K562 (cell line): Measurements from ENCODE around the gene OCSTAMP.

Experiments
- EZH2 ChIP-seq: IDR thresholded peaks from 2 replicates; pipeline ENCODE4 v1.6.1; 2012; ENCODE audit warnings: low read depth, mild to moderate bottlenecking, inconsistent platforms, low read length, borderline replicate concordance
- MAFF ChIP-seq: IDR thresholded peaks from 2 replicates; pipeline ENCODE4 v1.6.1; 2012; ENCODE audit warnings: low read length, improper control_type of control experiment
- NFYB ChIP-seq: IDR thresholded peaks from 2 replicates; pipeline ENCODE4 v1.6.1; 2011; ENCODE audit warnings: mild to moderate bottlenecking, moderate library complexity; ENCODE audit not compliant: insufficient read length; ENCODE audit errors: extremely low read depth
- POLR2AphosphoS5 ChIP-seq: IDR thresholded peaks from 2 replicates; pipeline ENCODE4 v1.6.1; 2011; ENCODE audit warnings: mild to moderate bottlenecking, low read depth, low read length, moderate library complexity; ENCODE audit not compliant: control insufficient read depth, insufficient read depth
- POU5F1 ChIP-seq: fragments of 150-350 bp; IDR thresholded peaks from 2 replicates; pipeline ENCODE4 v1.6.1; 2014; ENCODE audit warnings: borderline replicate concordance, low read length, low read depth, mild to moderate bottlenecking; ENCODE audit not compliant: partially characterized antibody
- SMARCE1 ChIP-seq: fragments of 450-650 bp; IDR thresholded peaks from 2 replicates; pipeline ENCODE4 v1.7.1; 2016; ENCODE audit warnings: mild to moderate bottlenecking
- TCF3 ChIP-seq: sonication (generic); formaldehyde crosslinking; IDR thresholded peaks from 2 replicates; pipeline ENCODE4 v1.4.0; 2020; ENCODE audit warnings: mild to moderate bottlenecking, missing genetic modification reagents
- ZNF121 ChIP-seq: sonication (generic); formaldehyde crosslinking; conservative IDR thresholded peaks from 2 replicates; pipeline ENCODE4 v1.8.0; 2022; ENCODE audit warnings: missing genetic modification reagents
- ZNF57 ChIP-seq: fragments of 450-650 bp; formaldehyde crosslinking; IDR thresholded peaks from 2 replicates; pipeline ENCODE4 v1.4.0; 2020; ENCODE audit warnings: mild to moderate bottlenecking, moderate library complexity
- TF ChIP-seq, protein P1 (sequence below): fragments of 450-650 bp; formaldehyde crosslinking; IDR thresholded peaks from 2 replicates; pipeline ENCODE4 v1.4.0; 2022; ENCODE audit warnings: mild to moderate bottlenecking, moderate library complexity
- TF ChIP-seq, protein P2 (sequence below): sonication (generic); formaldehyde crosslinking; IDR thresholded peaks from 2 replicates; pipeline ENCODE4 v1.8.0; 2023; ENCODE audit warnings: mild to moderate bottlenecking, missing genetic modification reagents
- TF ChIP-seq, protein P3 (sequence below), 3 experiments: IDR thresholded peaks in 2 of 3; conservative IDR thresholded peaks in 1 of 3; 2 replicates each; pipeline ENCODE4 v1.5.1; 2011 to 2012; ENCODE audit warnings: low read length in 3 of 3, mild to moderate bottlenecking in 3 of 3, control low read depth in 2 of 3, improper control_type of control experiment in 1 of 3, inconsistent platforms in 1 of 3, low read depth in 1 of 3, mixed read lengths in 1 of 3, moderate library complexity in 1 of 3; ENCODE audit not compliant: insufficient read depth in 2 of 3
- TF ChIP-seq, protein P4 (sequence below), 2 experiments: IDR thresholded peaks in 1 of 2; conservative IDR thresholded peaks in 1 of 2; 2 replicates each; pipeline ENCODE4 v1.6.1; 2016; ENCODE audit warnings: low read depth in 2 of 2, mild to moderate bottlenecking in 1 of 2, missing compliant biosample characterization in 1 of 2, missing genetic modification characterization in 1 of 2, moderate library complexity in 1 of 2
- TF ChIP-seq, protein P5 (sequence below): sonication (generic); formaldehyde crosslinking; IDR thresholded peaks from 2 replicates; pipeline ENCODE4 v1.8.1; 2022; ENCODE audit warnings: missing genetic modification reagents

DNA sequence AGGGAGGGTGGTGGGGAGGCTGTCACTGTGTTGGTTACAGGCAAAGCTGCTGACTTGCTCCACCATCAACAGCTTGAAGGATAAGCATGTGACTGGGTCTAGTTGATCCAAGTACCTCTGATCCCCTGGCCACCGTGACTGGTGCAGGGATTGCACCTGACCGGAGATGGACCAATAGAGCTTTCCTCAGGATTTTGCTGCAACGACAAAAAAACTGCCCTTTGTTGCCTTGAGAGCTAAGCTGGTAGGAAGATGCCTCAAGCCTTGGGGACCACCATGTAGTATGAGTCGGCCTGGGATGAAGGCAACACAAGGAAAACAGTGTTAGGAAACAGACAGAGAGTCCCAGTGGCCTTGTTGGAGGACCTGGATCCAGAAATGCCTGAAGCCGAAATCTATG, 1.8 kb downstream of the OCSTAMP start:
- no peak for TF ChIP-seq EZH2
- TF ChIP-seq TCF3 (CRISPR knock-in tag) = no peak
- TF ChIP-seq MAFF = no peak
- TF ChIP-seq, protein P1, sequence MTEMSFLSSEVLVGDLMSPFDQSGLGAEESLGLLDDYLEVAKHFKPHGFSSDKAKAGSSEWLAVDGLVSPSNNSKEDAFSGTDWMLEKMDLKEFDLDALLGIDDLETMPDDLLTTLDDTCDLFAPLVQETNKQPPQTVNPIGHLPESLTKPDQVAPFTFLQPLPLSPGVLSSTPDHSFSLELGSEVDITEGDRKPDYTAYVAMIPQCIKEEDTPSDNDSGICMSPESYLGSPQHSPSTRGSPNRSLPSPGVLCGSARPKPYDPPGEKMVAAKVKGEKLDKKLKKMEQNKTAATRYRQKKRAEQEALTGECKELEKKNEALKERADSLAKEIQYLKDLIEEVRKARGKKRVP = no peak
- TF ChIP-seq NFYB = no peak
- no peak for TF ChIP-seq ZNF121 (CRISPR knock-in tag)
- no peak for TF ChIP-seq ZNF57 (CRISPR knock-in tag)
- TF ChIP-seq, protein P2, sequence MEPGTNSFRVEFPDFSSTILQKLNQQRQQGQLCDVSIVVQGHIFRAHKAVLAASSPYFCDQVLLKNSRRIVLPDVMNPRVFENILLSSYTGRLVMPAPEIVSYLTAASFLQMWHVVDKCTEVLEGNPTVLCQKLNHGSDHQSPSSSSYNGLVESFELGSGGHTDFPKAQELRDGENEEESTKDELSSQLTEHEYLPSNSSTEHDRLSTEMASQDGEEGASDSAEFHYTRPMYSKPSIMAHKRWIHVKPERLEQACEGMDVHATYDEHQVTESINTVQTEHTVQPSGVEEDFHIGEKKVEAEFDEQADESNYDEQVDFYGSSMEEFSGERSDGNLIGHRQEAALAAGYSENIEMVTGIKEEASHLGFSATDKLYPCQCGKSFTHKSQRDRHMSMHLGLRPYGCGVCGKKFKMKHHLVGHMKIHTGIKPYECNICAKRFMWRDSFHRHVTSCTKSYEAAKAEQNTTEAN (CRISPR knock-in tag) = no peak
- no peak for TF ChIP-seq POU5F1
- TF ChIP-seq, protein P3, sequence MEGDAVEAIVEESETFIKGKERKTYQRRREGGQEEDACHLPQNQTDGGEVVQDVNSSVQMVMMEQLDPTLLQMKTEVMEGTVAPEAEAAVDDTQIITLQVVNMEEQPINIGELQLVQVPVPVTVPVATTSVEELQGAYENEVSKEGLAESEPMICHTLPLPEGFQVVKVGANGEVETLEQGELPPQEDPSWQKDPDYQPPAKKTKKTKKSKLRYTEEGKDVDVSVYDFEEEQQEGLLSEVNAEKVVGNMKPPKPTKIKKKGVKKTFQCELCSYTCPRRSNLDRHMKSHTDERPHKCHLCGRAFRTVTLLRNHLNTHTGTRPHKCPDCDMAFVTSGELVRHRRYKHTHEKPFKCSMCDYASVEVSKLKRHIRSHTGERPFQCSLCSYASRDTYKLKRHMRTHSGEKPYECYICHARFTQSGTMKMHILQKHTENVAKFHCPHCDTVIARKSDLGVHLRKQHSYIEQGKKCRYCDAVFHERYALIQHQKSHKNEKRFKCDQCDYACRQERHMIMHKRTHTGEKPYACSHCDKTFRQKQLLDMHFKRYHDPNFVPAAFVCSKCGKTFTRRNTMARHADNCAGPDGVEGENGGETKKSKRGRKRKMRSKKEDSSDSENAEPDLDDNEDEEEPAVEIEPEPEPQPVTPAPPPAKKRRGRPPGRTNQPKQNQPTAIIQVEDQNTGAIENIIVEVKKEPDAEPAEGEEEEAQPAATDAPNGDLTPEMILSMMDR (IDR thresholded peaks at IDR 0.05 in 2 of 3, conservative IDR thresholded peaks at IDR 0.05 in 1 of 3; ENCODE audit: insufficient read depth in 2 of 3, low read depth in 1 of 3, low read length in 3 of 3) = no peak
- TF ChIP-seq, protein P4, sequence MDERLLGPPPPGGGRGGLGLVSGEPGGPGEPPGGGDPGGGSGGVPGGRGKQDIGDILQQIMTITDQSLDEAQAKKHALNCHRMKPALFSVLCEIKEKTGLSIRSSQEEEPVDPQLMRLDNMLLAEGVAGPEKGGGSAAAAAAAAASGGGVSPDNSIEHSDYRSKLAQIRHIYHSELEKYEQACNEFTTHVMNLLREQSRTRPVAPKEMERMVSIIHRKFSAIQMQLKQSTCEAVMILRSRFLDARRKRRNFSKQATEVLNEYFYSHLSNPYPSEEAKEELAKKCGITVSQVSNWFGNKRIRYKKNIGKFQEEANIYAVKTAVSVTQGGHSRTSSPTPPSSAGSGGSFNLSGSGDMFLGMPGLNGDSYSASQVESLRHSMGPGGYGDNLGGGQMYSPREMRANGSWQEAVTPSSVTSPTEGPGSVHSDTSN (CRISPR knock-in tag; IDR thresholded peaks at IDR 0.05; ENCODE audit: low read depth) = no peak
- TF ChIP-seq, protein P4 (tag; conservative IDR thresholded peaks at IDR 0.05; ENCODE audit: low read depth) = no peak
- TF ChIP-seq SMARCE1 = no peak
- TF ChIP-seq, protein P5, sequence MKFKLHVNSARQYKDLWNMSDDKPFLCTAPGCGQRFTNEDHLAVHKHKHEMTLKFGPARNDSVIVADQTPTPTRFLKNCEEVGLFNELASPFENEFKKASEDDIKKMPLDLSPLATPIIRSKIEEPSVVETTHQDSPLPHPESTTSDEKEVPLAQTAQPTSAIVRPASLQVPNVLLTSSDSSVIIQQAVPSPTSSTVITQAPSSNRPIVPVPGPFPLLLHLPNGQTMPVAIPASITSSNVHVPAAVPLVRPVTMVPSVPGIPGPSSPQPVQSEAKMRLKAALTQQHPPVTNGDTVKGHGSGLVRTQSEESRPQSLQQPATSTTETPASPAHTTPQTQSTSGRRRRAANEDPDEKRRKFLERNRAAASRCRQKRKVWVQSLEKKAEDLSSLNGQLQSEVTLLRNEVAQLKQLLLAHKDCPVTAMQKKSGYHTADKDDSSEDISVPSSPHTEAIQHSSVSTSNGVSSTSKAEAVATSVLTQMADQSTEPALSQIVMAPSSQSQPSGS (CRISPR knock-in tag) = no peak
- TF ChIP-seq POLR2AphosphoS5 = no peak
